Middle frontal gyrus (tissue), 1 donor: ENCODE measurements around the gene BCL7C.

Source experiments
- DNase-seq: peaks from one replicate; pipeline ENCODE4 v3.0.0-alpha.2; 2015; ENCODE audit warnings: low spot score; ENCODE audit errors: extremely low spot score

BCL7C gene

DNA sequence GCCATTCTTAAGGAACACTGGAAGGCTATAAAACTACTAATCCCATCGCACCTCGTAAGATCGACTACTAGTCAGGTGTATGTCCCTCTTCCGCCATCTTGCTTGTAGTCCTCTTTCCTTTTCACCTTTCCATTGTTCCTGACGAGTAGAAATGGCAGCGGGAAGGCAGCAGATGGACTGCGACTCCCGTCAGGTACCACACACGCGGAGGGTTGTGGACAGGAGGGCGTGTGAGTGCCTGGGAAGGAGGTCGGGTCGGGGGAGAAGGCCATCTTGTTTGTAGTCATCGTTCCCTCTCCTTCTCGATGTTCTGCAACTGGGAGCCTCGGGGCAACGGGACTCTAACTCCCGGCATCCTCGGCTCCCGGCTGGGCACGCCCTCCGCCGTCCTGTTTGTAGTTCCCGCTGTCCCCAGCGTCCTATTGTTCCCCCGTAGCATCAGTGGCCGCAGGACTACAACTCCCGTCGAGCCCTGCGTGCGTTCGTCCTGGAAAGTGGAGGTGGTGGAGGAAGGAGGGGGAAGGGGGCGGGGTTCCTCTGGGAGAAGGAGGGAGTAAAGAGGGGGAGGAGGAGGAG, 29.2 kb upstream of the BCL7C start:
- peak; percentile 99 for DNase-seq

DNA sequence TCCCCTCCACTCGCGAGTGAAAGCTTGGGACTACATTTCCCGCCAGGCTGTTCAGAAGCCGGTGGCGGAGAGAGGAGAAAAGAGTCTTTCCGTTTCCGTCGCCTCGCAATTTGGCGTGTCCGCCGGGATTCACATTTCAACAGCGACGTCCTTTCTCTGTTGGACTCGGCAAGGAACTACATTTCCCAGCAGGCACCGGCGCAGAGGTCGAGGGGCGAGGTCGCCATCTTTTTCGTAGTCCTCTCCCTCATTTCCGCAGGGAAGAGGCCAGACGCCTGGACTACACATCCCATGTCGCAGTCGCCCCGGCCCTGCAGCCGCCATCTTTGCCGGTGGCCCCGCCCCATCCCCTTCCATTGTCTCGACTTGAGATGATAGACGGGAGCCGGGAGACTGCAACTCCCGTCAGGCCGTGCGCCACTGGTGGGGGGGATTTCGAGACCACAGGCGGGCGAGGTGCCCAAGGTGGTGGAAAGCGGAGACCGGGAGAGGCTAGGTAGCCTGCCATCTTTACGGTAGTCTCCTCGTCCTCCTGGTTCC, 28.6 kb upstream of the BCL7C start:
- DNase-seq = peak; percentile 100

- peak; percentile 64 for DNase-seq
These were observed 28.0 kb upstream of the BCL7C start for GRCh38 chr16:30921748-30922419.

GRCh38 chr16:30921459-30921747, 27.5 kb upstream of the BCL7C start:
- DNase-seq = no peak

- DNase-seq = no peak
These were observed 27.0 kb upstream of the BCL7C start for GRCh38 chr16:30920891-30921290.

- no peak for DNase-seq
These were observed 24.7 kb upstream of the BCL7C start for GRCh38 chr16:30918614-30919013.

GRCh38 chr16:30914830-30915229, 21.0 kb upstream of the BCL7C start:
- DNase-seq = no peak

GRCh38 chr16:30912794-30913412, 19.0 kb upstream of the BCL7C start:
- no peak for DNase-seq

GRCh38 chr16:30910427-30911029, 16.7 kb upstream of the BCL7C start:
- DNase-seq = no peak

DNA sequence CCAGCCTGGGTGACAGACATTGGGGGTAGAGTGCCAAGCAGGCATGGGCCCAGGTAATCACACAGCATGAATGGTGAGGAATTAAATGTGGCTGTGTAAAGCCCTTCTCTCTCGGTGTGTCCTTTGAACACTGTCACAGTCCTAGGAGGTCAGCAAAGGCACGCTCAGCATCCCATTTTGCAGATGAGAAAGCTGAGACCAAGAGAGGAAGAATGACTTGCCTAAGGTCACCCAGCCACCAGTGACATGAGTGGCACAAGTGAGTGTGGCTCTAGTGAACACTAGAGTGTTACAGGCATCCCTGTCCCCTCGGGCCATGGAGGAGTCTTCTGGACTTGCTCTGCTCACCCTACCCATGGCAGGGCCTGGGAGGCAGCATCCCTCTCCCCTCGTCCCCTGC, 13.2 kb upstream of the BCL7C start:
- no peak for DNase-seq

GRCh38 chr16:30904114-30904780, 10.4 kb upstream of the BCL7C start:
- DNase-seq = no peak

DNA sequence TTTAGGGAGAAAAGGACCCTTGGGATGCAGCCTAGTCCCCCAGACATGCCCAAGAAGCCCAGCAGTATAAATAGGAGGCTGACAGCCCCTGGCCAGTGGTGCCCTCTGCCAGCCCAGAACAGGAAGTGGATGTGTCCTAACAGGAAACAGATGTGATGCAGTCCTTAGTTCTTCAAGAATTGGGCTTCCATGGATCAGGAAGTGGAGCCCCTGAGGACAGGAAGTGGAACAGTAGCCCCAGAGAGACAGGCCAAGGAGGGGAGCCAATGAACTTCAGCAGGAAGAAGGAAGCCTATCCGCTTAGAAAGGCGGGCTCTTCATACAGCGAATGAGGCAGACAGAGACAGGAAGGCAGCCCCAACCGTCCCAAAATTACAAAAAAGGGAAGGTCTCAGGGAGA, 9.7 kb upstream of the BCL7C start:
- no peak for DNase-seq

DNA sequence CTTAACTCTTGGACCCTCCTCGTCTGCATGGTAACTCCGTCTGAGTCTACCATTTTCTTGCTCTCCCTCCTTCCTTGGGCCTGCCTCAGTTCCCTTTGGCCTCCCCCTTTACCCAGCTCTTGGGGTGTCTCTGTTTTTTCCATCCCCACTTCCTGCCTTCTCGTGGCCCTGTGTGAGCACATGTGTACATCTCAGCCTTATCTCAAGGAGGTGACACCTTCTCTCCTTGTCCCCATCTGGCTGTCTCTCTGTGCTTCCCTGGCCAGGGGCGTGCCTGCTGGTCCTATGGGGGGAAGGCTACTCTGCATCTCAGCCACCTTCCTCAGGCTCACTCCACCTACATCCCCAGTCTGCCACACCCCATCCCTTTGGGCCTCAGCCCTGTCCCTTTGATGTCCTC, 9.1 kb upstream of the BCL7C start:
- DNase-seq = no peak

DNA sequence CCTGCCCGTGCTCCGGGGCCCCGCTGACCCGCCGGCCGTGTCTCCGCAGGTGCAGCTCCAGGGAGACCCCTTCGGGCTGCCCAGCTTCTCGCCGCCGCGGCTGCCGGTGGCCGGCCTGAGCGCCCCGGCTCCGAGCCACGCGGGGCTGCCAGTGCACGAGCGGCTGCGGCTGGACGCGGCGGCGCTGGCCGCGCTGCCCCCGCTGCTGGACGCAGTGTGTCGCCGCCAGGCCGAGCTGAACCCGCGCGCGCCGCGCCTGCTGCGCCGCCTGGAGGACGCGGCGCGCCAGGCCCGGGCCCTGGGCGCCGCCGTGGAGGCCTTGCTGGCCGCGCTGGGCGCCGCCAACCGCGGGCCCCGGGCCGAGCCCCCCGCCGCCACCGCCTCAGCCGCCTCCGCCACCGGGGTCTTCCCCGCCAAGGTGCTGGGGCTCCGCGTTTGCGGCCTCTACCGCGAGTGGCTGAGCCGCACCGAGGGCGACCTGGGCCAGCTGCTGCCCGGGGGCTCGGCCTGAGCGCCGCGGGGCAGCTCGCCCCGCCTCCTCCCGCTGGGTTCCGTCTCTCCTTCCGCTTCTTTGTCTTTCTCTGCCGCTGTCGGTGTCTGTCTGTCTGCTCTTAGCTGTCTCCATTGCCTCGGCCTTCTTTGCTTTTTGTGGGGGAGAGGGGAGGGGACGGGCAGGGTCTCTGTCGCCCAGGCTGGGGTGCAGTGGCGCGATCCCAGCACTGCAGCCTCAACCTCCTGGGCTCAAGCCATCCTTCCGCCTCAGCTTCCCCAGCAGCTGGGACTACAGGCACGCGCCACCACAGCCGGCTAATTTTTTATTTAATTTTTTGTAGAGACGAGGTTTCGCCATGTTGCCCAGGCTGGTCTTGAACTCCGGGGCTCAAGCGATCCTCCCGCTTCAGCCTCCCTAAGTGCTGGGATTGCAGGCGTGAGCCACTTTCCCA, 8.4 kb upstream of the BCL7C start:
- no peak for DNase-seq

- DNase-seq = no peak
These were observed 7.5 kb upstream of the BCL7C start for GRCh38 chr16:30901201-30902028.

DNA sequence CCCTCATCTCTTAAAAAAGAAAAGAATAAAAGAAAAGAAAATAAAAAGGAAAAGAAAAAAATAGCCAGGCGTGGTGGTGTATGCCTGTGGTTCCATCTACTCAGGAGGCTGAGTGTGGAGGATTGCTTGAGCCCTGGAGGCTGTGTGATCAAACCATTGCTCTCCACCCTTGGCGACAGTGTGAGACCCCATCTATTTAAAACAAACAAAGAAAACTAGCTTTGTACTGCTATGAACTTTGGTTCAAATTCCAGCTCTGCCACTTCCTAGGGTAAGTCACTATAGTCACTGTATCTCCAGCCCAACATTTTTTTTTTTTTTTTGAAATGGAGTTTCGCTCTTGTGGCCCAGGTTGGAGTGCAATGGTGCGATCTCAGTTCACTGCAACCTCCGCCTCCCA, 6.7 kb upstream of the BCL7C start:
- DNase-seq = no peak

GRCh38 chr16:30899794-30900193, 5.9 kb upstream of the BCL7C start:
- no peak for DNase-seq

DNA sequence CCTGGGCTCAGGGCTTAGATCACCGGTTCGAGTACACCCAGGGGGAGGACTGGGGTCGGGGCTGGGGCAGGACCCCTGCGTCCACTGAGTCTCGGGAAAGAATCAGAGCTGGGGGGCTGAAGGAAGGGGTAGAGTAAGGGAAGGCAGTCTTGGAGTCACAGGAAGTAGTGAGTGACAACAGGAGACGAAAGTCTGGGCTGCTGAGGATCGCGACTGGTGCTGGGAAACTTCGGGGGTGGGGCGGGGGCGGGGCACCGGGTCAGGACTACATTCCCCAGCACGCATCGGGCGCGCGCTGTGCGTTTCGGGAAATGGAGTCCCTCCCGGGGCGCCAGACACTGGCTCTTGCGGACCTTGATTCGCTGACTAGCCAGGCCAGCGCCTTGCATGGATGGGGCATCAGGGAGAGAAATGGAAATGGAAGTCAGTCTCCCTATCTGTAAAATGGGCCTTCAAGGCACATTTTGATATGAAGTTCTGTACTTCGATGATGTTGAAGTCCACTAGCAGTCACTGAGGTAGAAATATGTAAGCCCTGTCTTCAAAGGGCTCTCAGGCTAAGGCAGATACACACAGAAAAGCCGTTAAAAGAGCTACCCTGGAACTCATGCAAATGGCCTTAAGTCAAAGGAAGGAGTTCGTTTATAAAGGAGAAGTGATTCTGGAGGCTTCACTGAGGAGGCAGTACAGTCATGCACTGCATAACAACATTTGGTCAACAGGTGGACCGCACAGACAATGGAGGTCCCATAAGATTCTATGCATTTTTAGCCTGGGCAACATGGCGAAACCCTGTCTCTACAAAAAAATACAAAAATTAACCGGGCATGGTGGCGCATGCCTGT, 3.2 kb upstream of the BCL7C start:
- DNase-seq = peak; percentile 85

DNA sequence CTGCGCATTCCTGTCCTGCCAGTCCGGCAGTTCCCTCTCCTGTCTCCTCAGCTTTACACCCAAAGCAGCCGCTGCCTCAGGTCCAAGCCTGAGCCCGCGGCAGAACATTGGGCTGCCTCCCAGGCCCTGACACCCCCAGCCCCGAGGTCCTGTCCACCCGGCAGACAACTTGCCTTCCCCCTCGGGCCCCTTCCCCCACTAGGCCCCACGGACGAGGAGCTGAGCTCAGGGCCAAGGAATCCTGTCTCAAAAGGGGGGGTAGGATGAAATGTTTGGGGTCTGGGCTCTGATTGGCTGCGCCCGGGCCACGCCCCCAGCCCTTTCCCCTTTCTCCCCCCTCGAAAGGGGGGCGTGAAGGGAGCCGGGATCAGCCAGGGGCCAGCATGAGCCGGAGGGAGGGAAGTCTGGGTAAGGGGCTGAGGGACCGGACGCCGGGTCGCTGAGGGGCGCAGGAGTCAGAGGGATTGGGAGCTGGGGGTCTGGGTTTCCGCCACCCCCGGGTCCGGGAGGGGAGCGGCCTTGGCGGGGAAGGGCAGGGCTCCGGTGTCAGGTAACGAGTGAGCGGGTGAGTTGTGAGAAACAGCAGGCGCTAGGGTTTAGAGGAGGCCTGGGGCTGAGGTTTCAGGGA, 2.5 kb upstream of the BCL7C start, which contains the start of gene CTF1:
TSS of gene CTF1 (plus strand) at position 354 of the 628 bp plus-strand sequence. CDS start at position 384, 30 bp downstream.
- no peak for DNase-seq
